Renal pelvis (tissue), 4 donors: ENCODE measurements around the gene AP2M1. TPM values are rescaled to one million over a fixed set of nuclear protein-coding genes. Genes with fewer than 3 reads are reported as not detected.

Source experiments
- DNase-seq: peaks from one replicate; pipeline ENCODE4 v3.0.0-alpha.2; 2013
- polyA plus RNA-seq, 3 donors: library from polyadenylated mRNA; unstranded; fragments of 120-200 nt; gene quantifications; one replicate each; pipeline ENCODE4 v1.2.1, GENCODE V29; 2013; ENCODE audit not compliant: insufficient read length in 3 of 3

AP2M1 gene
- polyA plus RNA-seq, 3 donors = 331 to 367 (median 357) TPM

- DNase-seq = no peak
Measured at GRCh38 chr3:184209146-184209923, 34.7 kb downstream of the AP2M1 start.

GRCh38 chr3:184211297-184211696 lies 36.6 kb downstream of the AP2M1 start:
- no peak for DNase-seq

GRCh38 chr3:184211718-184212117 lies 37.1 kb downstream of the AP2M1 start:
- DNase-seq = no peak

GRCh38 chr3:184218814-184219213 lies 44.2 kb downstream of the AP2M1 start:
- no peak for DNase-seq

GRCh38 chr3:184222521-184222920 lies 47.9 kb downstream of the AP2M1 start:
- no peak for DNase-seq

GRCh38 chr3:184223946-184224345 lies 49.3 kb downstream of the AP2M1 start:
- no peak for DNase-seq

- no peak for DNase-seq
Measured at GRCh38 chr3:184227481-184227935, 52.9 kb downstream of the AP2M1 start.

GRCh38 chr3:184228376-184229137 lies 53.9 kb downstream of the AP2M1 start:
- DNase-seq = no peak

GRCh38 chr3:184229394-184230080 lies 54.9 kb downstream of the AP2M1 start, which contains the start of gene VWA5B2:
Gene VWA5B2, plus strand, starts transcription at chr3:184229585. Its CDS starts 944 bp downstream, at chr3:184230529.
- no peak for DNase-seq

- no peak for DNase-seq
Measured at GRCh38 chr3:184230081-184230602, 55.5 kb downstream of the AP2M1 start.

GRCh38 chr3:184230603-184231528 lies 56.2 kb downstream of the AP2M1 start:
- DNase-seq = no peak

- no peak for DNase-seq
Measured at GRCh38 chr3:184231671-184232070, 57.0 kb downstream of the AP2M1 start.

GRCh38 chr3:184233127-184233843 lies 58.6 kb downstream of the AP2M1 start:
- no peak for DNase-seq

Other genes with a start within 250 kb of the AP2M1 start
- 10 to 100 TPM; 51.8 to 79.4 (median 62.3) TPM for gene ABCC5, start 157.0 kb upstream of the AP2M1 start, polyA plus RNA-seq
- not detected for gene HTR3D, start 143.1 kb upstream of the AP2M1 start, polyA plus RNA-seq
- gene HTR3C, start 121.8 kb upstream of the AP2M1 start, polyA plus RNA-seq = not detected
- under 1 TPM in 1 of 3 donors, not detected in 2; 0.07 TPM for gene HTR3E, start 77.8 kb upstream of the AP2M1 start, polyA plus RNA-seq
- gene EIF2B5, start 39.5 kb upstream of the AP2M1 start, polyA plus RNA-seq = 10 to 100 TPM; 49.2 to 55.3 (median 55.3) TPM
- 10 to 100 TPM; 81.8 to 97.5 (median 82.1) TPM for gene DVL3, start 19.5 kb upstream of the AP2M1 start, polyA plus RNA-seq
- 10 to 100 TPM; 65.0 to 73.6 (median 69.7) TPM for gene ABCF3, start 11.3 kb downstream of the AP2M1 start, polyA plus RNA-seq
- gene VWA5B2, start 54.7 kb downstream of the AP2M1 start, polyA plus RNA-seq = 1 to 10 TPM; 2.1 to 3.1 (median 2.5) TPM
- gene ALG3, start 74.1 kb downstream of the AP2M1 start, polyA plus RNA-seq = 10 to 100 TPM; 38.7 to 41.7 (median 40.6) TPM
- 1 to 10 TPM; 3.1 to 3.3 (median 3.2) TPM for gene EEF1AKMT4, start 74.8 kb downstream of the AP2M1 start, polyA plus RNA-seq
- gene CAMK2N2, start 86.7 kb downstream of the AP2M1 start, polyA plus RNA-seq = under 1 TPM in 1 of 3 donors, not detected in 2; 0.19 TPM
- gene ECE2, start 101.2 kb downstream of the AP2M1 start, polyA plus RNA-seq = under 1 TPM in 2 of 3 donors, not detected in 1; 0.04 to 0.10 TPM
- gene PSMD2, start 124.4 kb downstream of the AP2M1 start, polyA plus RNA-seq = 100 to 1,000 TPM; 214 to 250 (median 245) TPM
- gene EIF4G1, start 139.8 kb downstream of the AP2M1 start, polyA plus RNA-seq = 100 to 1,000 TPM; 190 to 251 (median 207) TPM
- gene FAM131A, start 162.7 kb downstream of the AP2M1 start, polyA plus RNA-seq = 10 to 100 TPM; 11.2 to 14.3 (median 13.7) TPM
- gene CLCN2, start 186.8 kb downstream of the AP2M1 start, polyA plus RNA-seq = 10 to 100 TPM; 11.7 to 18.4 (median 17.7) TPM
- gene POLR2H, start 186.9 kb downstream of the AP2M1 start, polyA plus RNA-seq = 100 to 1,000 TPM in 2 of 3 donors, 10 to 100 TPM in 1; 85.3 to 110 (median 106) TPM
- 1 to 10 TPM; 2.1 to 2.7 (median 2.5) TPM for gene THPO, start 203.4 kb downstream of the AP2M1 start, polyA plus RNA-seq
- 10 to 100 TPM; 12.5 to 20.4 (median 16.1) TPM for gene CHRD, start 205.2 kb downstream of the AP2M1 start, polyA plus RNA-seq